Right lobe of liver (tissue), 6 donors: Measurements from ENCODE around the gene KCNMA1. TPM values are rescaled to one million over a fixed set of nuclear protein-coding genes. Genes with fewer than 3 reads are reported as not detected.

Experiments
- ATAC-seq, 4 donors: fragments of 200-7000 bp; cut with Tn5 transposase; one replicate each; pipeline ENCODE4 v1.9.1; 2020; ENCODE audit warnings: mild to moderate bottlenecking in 4 of 4, moderate library complexity in 4 of 4
- DNase-seq, 3 donors: peaks; one replicate each; pipeline ENCODE4 v3.0.0-alpha.2; 2020
- H3K27ac ChIP-seq, 3 donors: fragments of 200-600 bp; one replicate each; pipeline ENCODE4 v1.8.0; 2022
- H3K27me3 ChIP-seq, 2 donors: fragments of 200-600 bp; one replicate each; pipeline ENCODE4 v1.8.0; 2022
- H3K36me3 ChIP-seq, 4 donors: fragments of 200-600 bp; sonication (generic) in 1 of 4; one replicate each; pipeline versions ENCODE4 v1.5.1 to v1.8.0; 2017 to 2022; ENCODE audit warnings: control low read depth in 1 of 4
- H3K4me1 ChIP-seq, 4 donors: fragments of 200-600 bp; sonication (generic) in 1 of 4; one replicate each; pipeline versions ENCODE4 v1.5.1 to v1.8.0; 2017 to 2022; ENCODE audit warnings: control low read depth in 1 of 4
- H3K4me3 ChIP-seq, 3 donors: fragments of 200-600 bp; one replicate each; pipeline ENCODE4 v1.8.0; 2022
- H3K9me3 ChIP-seq, 4 donors: fragments of 200-600 bp; sonication (generic) in 1 of 4; one replicate each; pipeline versions ENCODE4 v1.5.1 to v1.8.0; 2017 to 2022; ENCODE audit warnings: control low read depth in 1 of 4
- POLR2A ChIP-seq: fragments of 450-650 bp; IDR thresholded peaks from one replicate; pipeline ENCODE4 v1.6.1; 2017; ENCODE audit warnings: antibody characterized with exemption, mild to moderate bottlenecking
- WGBS: methylation state at CpG from one replicate; pipeline ENCODE4 v1.1.6; 2018; ENCODE audit warnings: low coverage, low lambda C conversion rate; ENCODE audit not compliant: insufficient coverage; ENCODE audit errors: missing lambda C conversion rate; 5-methylcytosine and 5-hydroxymethylcytosine counted together
- intact Hi-C, 2 donors: fragments of 100-400 bp; cut with DNase I; formaldehyde crosslinking; loops; one replicate each; pipeline versions ENCODE4 v1.11.2 to v1.14.1; 2022
- total RNA-seq, 6 experiments: library from RNA; depleted of rRNA in 2 of 6; stranded (reverse); fragments of >200 nt in 2 of 6; fragmentation: NEBNext Ultra II Directional in 3 of 6; extraction: Animal tissue kit (Norgen Biotek cat#: 25700) in 3 of 6; gene quantifications; one replicate each; pipeline versions ENCODE4 v1.1.0 to v1.2.4, GENCODE V29; 2016 to 2023
- TF ChIP-seq, protein P1 (sequence below), 4 donors: fragments of 200-600 bp in 3 of 4; fragments of 450-650 bp in 1 of 4; IDR thresholded peaks; one replicate each; pipeline versions ENCODE4 v1.5.1 to v1.8.0; 2016 to 2022; ENCODE audit warnings: antibody characterized with exemption in 4 of 4, mild to moderate bottlenecking in 2 of 4
- donor health status: DM: no; HTN: yes; CAD: no.
- donor health status: DM: no; HTN: no; CAD: no.
- donor health status: DM: no; HTN: no; CAD: no.
- donor health status: DM: no; HTN: yes; CAD: no.
- donor health status: DM: no; HTN: yes; CAD: no.

Gene KCNMA1
- total RNA-seq, 6 experiments from 2014 or later, result 5.7 to 48.0 (median 15.1) TPM

DNA sequence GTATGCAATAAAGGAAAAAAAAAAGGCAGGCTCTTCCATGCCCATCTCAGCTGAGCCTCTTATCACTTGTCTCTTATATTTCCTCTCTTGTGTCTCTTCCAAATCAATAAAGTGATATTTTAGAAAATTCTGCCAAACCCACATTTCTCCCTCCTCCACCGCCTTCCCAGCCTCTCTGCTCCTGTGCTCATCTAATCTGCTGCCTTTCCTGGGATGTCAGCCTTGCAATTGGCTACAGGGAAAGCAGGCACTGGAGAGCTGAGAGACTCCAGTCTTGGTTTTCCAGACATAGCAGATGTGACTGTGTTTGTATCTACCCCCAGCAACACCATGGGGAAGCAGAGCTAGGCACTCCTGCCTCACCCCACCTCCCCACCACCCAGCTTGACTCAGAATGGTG, 298.4 kb downstream of the KCNMA1 start:
- Histone ChIP-seq H3K36me3 (no peaks in the 10 kb centered on the region), H3K27ac (no peak overlapping the region), H3K27me3 (no peaks in the 10 kb centered on the region), H3K4me1 (peaks cover 0 to 4% (median 0%) of the 10 kb centered on the region in 4 donors), H3K9me3 (no peaks in the 10 kb centered on the region), H3K4me3 (no peak overlapping the region)
- 33% methylated on average over 1 of the region's 1 CpG for WGBS
- DNase-seq (no peak), ATAC-seq (no peak)
- intact Hi-C loops, result no loop called here
- no peak for TF ChIP-seq POLR2A
- TF ChIP-seq, protein P1, sequence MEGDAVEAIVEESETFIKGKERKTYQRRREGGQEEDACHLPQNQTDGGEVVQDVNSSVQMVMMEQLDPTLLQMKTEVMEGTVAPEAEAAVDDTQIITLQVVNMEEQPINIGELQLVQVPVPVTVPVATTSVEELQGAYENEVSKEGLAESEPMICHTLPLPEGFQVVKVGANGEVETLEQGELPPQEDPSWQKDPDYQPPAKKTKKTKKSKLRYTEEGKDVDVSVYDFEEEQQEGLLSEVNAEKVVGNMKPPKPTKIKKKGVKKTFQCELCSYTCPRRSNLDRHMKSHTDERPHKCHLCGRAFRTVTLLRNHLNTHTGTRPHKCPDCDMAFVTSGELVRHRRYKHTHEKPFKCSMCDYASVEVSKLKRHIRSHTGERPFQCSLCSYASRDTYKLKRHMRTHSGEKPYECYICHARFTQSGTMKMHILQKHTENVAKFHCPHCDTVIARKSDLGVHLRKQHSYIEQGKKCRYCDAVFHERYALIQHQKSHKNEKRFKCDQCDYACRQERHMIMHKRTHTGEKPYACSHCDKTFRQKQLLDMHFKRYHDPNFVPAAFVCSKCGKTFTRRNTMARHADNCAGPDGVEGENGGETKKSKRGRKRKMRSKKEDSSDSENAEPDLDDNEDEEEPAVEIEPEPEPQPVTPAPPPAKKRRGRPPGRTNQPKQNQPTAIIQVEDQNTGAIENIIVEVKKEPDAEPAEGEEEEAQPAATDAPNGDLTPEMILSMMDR (IDR thresholded peaks at IDR 0.05), result no peak

- Histone ChIP-seq H3K27me3 (no peaks in the 10 kb centered on the region), H3K4me3 (no peak overlapping the region), H3K9me3 (no peaks in the 10 kb centered on the region), H3K36me3 (no peaks in the 10 kb centered on the region), H3K4me1 (peaks cover 0 to 11% (median 3%) of the 10 kb centered on the region in 4 donors), H3K27ac (no peak overlapping the region)
- TF ChIP-seq, protein P1 (IDR thresholded peaks at IDR 0.05), result no peak
- TF ChIP-seq POLR2A, result no peak
- no peak for ATAC-seq
- intact Hi-C loops, result no loop called here
- 73% methylated on average over 4 of the region's 4 CpGs for WGBS
- DNase-seq, result no peak
Observed at GRCh38 chr10:77338143-77338542, 299.5 kb downstream of the KCNMA1 start.

DNA sequence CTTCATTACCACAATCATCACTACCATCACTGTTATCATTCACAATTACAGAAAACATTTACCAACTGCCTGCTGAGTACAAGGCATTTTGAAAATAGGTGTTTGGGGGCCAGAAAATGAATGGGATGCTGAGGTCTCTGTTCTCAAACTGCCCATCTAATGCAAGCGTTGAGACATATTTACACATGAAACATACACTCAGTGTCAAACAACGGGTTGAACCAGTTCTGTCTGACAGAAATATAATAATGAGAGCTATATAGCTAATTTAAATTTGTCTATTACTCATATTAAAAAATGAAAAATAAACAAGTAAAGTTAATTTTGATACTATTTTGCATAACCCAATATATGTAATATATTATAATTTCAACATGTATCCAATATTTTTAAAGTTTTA, 303.1 kb downstream of the KCNMA1 start:
- Histone ChIP-seq H3K27ac (peak overlapping the region in 2 of 3 donors; percentile 51 to 81), H3K9me3 (no peaks in the 10 kb centered on the region), H3K4me3 (no peak overlapping the region), H3K4me1 (peaks cover 0 to 21% (median 6%) of the 10 kb centered on the region in 4 donors), H3K27me3 (no peaks in the 10 kb centered on the region), H3K36me3 (no peaks in the 10 kb centered on the region)
- no peak for DNase-seq
- TF ChIP-seq, protein P1 (IDR thresholded peaks at IDR 0.05), result no peak
- no peak for TF ChIP-seq POLR2A
- ATAC-seq, result no peak
- WGBS, result 73% methylated on average over 2 of the region's 2 CpGs
- intact Hi-C loops, result no loop called here

GRCh38 chr10:77333610-77334340, 303.8 kb downstream of the KCNMA1 start:
- Histone ChIP-seq H3K36me3 (no peaks in the 10 kb centered on the region), H3K9me3 (no peaks in the 10 kb centered on the region), H3K27me3 (no peaks in the 10 kb centered on the region), H3K4me1 (peaks cover 0 to 21% (median 6%) of the 10 kb centered on the region in 4 donors), H3K27ac (peak overlapping the region; percentile 17 to 81 (median 51)), H3K4me3 (no peak overlapping the region)
- 31% methylated on average over 8 of the region's 8 CpGs for WGBS
- intact Hi-C loops, result no loop called here
- TF ChIP-seq POLR2A, result no peak
- TF ChIP-seq, protein P1 (IDR thresholded peaks at IDR 0.05), result no peak
- ATAC-seq, result peak; percentile 90 to 93 (median 91)
- DNase-seq, result peak; percentile 22 to 75 (median 67)
